ENCODE measurements around the gene SRRM4.

DNA sequence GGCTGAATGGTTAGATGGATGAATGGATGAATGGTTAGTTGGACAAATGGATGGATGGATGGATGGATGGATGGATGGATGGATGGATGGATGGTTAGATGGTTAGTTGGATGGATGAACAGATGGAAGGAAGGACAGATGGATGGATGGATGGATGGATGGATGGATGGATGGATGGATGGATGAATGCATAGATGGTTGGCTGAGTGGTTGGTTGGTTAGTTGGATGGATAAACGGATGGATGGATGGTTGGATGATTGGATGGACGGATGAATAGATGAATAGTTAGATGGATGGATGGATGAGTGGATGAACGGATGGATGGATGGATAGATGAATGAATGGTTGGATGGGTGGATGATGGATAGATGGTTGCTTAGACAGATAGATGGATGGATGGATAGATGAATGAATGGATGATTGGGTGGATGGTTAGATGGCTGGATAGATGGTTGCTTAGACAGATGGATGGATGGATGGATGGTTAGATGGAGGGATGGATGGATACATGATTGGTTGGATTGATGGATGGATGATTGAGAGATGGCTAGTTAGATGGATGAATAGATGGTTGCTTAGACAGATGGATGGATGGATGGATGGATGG lies 148.6 kb downstream of the SRRM4 start:
- TF ChIP-seq CTCF (IDR thresholded peaks at IDR 0.05; ENCODE audit: low read depth, low read length) (no peak), POLR2A (IDR thresholded peaks at IDR 0.05; ENCODE audit: extremely low read depth, insufficient read length) (no peak), MAX (IDR thresholded peaks at IDR 0.05; ENCODE audit: low read depth, low read length) (no peak), MYC (IDR thresholded peaks at IDR 0.05; ENCODE audit: low read depth, low read length) (no peak)

Measured in NB4 (cell line).